GM08714 (cell line): ENCODE results near the gene SCAF11.

ENCODE experiments used
- H3K4me3 ChIP-seq: fragments of 200-500 bp; sonication (Bioruptor generic); 2 replicates; pipeline ENCODE4 v1.5.1; 2014; ENCODE audit warnings: mild to moderate bottlenecking, low read length, inconsistent platforms
- ZNF274 ChIP-seq: IDR thresholded peaks from 2 replicates; pipeline ENCODE4 v1.6.1; 2012; ENCODE audit warnings: mild to moderate bottlenecking, low read depth, low read length

SCAF11 gene

DNA sequence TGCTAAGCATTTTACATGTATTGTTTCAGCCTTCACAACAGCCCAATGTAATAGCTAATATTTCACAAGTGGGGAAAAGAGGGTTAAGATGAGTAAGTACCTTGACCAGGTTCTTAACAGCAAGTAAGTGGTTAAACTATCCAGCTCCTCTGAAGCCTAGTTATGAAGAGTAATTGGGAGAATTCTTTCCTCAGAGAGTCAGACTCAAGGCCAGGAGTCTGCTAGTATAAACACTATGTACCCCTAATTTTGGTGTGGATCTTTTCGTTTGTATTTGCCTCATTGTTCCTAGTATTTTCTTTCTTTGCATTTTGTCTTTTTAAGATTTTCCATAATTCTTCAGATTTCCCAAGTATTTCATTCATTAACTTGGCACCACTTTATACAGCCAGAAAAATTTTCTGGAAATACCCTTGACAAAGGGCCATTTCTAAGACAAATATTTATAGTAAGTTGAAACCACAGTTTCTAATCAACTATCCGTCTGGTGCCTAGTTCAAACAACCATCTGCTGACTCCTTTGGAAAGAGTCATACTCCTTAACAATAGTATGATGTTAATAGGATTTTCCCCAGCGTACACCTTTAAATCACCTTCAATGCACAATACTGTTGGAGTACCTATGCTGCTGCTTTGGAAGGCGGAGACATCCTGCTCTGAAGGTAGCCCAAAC, 81.2 kb downstream of the SCAF11 start:
- TF ChIP-seq ZNF274, result no peak
- no peak overlapping the region for H3K4me3 ChIP-seq

DNA sequence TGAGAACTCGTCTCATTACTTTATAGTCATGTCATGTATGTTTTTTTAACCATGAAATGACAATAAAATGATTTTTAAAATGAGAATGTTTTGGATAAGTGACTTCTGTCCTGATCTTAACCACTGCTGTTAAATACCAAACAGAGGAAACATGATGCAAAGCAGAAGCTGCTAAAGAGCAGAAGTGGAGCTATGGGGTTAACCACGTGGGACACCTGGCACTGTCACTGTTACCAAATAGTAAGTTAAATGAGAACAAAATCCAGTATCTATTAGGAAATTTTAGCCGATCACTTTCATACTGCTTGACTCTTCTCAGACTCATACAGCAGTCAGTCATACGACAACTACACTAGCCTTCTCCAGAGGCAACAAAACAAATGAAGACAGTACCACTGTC, 82.4 kb downstream of the SCAF11 start:
- no peak for TF ChIP-seq ZNF274
- H3K4me3 ChIP-seq, result no peak overlapping the region

DNA sequence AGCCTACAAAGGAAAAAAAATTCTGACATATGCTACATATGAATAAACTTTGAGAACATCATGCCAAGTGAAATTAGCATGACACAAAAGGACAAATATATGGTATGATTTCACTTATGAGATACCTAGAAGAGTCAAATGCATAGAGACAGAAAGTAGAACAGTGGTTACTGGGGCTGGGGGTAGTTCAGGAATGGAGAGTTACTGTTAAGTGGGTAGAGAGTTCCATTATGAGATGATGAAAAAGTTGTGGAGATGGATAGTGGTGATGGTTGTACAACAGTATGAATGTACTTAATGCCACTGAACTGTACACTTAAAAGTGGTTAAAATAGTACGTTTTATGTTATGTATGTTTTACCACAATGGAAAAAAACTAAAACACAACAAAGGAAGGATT, 92.3 kb downstream of the SCAF11 start:
- TF ChIP-seq ZNF274, result no peak
- no peak overlapping the region for H3K4me3 ChIP-seq

- no peak overlapping the region for H3K4me3 ChIP-seq
- TF ChIP-seq ZNF274, result no peak
Observed at GRCh38 chr12:45895961-45896360, 94.4 kb downstream of the SCAF11 start.

- no peak for TF ChIP-seq ZNF274
- no peak overlapping the region for H3K4me3 ChIP-seq
Observed at GRCh38 chr12:45893240-45893639, 97.1 kb downstream of the SCAF11 start.

DNA sequence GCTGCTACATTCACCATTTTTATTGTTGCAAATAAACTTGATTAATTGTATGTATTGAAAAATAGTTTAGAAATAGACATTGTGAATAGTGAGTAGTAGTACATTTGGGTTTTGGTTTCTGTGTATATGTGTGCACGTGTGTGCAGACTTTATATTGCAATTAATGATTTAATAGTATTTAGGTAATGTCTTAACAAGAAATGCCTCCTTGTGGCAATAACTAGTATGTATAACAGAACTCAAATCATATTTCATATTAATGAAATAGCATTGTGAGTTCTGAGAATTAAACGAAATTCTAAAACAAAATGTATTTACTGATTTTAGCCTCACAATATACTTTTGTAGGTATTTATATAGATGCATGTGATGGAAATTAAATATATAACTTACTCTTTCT, 100.1 kb downstream of the SCAF11 start:
- no peak for TF ChIP-seq ZNF274
- no peak overlapping the region for H3K4me3 ChIP-seq

GRCh38 chr12:45887544-45887943, 102.8 kb downstream of the SCAF11 start:
- TF ChIP-seq ZNF274, result no peak

GRCh38 chr12:45886685-45887084, 103.7 kb downstream of the SCAF11 start:
- H3K4me3 ChIP-seq, result no peak overlapping the region
- TF ChIP-seq ZNF274, result no peak

More at GRCh38 chr12:45887544-45887943, 102.8 kb downstream of the SCAF11 start:
- H3K4me3 ChIP-seq, result no peak overlapping the region

GRCh38 chr12:45883187-45883586, 107.2 kb downstream of the SCAF11 start:
- no peak for TF ChIP-seq ZNF274
- no peak overlapping the region for H3K4me3 ChIP-seq

GRCh38 chr12:45880533-45880932, 109.8 kb downstream of the SCAF11 start:
- no peak overlapping the region for H3K4me3 ChIP-seq
- TF ChIP-seq ZNF274, result no peak

- H3K4me3 ChIP-seq, result no peak overlapping the region
- TF ChIP-seq ZNF274, result no peak
Observed at GRCh38 chr12:45879363-45879895, 110.9 kb downstream of the SCAF11 start.

DNA sequence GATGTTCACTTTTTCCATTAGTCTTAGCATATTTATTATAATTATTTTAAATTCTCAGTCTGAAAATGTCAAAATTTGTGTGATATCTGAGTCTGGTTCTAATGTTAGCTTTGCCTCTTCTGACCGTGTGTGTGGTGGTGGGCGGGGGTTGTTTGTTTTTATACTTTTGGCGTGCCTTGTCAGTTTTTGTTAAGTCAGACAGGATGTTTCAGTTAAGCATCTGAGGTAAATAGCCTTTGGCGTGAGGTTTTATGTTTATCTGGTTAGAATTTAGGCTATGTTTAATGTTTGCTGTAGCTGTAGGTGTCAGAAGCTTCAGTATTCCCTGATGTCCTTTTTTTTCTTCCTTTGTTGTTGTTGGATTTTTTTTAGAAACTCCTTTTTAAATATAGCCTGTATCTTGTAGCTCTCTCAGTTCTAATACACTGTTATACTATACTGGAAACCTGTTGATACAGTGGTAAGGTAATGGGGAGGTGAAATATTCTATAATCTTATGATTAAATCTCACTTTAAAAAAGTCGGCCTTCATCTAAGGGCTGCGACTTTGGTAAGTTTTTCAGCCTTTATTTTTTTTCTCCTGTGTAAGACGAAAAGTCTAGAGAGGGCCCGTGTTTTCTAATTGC, 111.6 kb downstream of the SCAF11 start:
- H3K4me3 ChIP-seq, result no peak overlapping the region

GRCh38 chr12:45877069-45877468, 113.3 kb downstream of the SCAF11 start:
- no peak overlapping the region for H3K4me3 ChIP-seq
- no peak for TF ChIP-seq ZNF274

More for the DNA sequence above, 111.6 kb downstream of the SCAF11 start:
- TF ChIP-seq ZNF274, result no peak

GRCh38 chr12:45872446-45872845, 117.9 kb downstream of the SCAF11 start:
- TF ChIP-seq ZNF274, result no peak
- no peak overlapping the region for H3K4me3 ChIP-seq
